HG03097 (cell line): ENCODE measurements around the gene CRACR2B.

ENCODE experiments used
- ATAC-seq: cut with Tn5 transposase; IDR thresholded peaks from one replicate; pipeline ENCODE4 v1.9.1; 2021; ENCODE audit not compliant: unreplicated experiment, low FRiP score

CRACR2B gene

DNA sequence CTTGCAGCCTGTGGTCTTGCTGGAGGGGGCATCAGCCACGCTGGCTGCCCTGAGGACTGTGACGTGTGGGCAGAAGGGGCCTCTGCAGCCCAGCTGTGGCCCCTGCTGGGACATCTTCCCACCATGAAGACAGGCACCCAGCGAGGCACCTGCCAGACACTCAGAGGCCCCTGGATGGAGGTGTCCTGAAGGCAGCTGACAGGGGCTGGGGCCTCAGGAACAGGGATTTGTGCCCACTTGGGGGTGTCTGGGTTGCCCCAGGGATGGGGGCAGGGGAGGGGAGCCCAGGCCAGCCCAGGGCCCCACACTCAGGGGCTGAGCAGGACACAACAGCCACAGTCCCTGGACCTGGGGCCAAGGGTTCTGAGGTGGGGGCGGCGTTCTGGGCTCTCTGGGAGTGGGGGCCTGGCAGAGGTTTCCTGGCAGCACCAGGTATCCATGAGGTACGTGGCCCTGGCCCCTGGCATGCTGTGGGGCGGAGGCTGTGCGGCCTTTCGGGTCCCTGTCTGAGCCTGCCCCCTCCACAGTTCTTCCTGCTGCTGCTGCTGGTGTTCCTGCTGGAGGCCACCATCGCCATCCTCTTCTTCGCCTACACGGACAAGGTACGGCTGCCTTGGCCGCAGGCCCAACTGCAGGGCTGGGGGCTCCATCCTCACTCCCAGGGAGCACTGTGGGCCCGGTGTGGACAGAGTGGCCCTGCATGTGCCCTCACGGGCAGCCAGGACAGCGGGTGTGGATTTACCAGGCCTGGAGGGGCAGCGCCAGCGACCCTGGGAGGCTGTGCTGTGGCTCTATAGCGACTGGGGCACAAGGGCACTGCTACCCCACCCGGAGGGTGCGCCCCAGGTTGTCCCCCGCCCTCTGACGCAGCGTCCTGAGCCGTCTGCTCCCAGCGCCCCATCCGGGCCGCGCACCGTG is 36.5 kb downstream of the CRACR2B start:
- ATAC-seq: no peak

GRCh38 chr11:864898-865297 is 37.2 kb downstream of the CRACR2B start:
- no peak for ATAC-seq

DNA sequence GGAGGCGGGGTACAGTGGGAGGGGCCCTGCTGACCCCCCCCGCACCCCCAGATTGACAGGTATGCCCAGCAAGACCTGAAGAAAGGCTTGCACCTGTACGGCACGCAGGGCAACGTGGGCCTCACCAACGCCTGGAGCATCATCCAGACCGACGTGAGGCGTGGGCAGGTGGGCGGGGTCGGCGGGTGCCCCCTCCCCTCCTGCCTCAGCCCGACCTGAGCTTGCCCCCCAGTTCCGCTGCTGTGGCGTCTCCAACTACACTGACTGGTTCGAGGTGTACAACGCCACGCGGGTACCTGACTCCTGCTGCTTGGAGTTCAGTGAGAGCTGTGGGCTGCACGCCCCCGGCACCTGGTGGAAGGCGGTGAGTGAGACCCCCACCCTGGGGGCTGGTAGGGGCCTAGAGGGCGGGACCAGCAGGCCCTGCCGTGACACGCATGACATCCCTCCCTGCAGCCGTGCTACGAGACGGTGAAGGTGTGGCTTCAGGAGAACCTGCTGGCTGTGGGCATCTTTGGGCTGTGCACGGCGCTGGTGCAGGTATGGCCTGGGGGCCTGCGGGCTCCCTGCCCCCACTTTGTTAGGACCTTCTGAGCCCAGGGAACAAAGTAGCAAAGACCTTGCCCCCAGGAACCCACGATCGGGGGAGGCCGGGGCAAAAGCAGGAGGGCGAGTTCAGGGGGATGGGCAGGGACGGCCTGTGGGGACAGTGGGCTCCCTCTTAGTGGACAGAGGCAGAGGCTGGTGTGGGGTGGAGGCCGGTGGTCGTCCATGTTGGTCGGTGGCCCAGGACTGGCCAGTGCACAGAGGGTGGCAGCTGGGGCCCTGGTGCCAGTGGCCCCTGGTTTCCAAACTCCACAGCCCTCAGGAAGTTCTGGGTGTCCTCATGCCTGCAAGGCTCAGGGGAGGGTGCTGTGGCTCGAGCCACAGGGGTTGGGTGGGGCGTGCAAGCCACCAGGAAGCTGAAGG is 38.0 kb downstream of the CRACR2B start:
- no peak for ATAC-seq

GRCh38 chr11:866481-866880 is 38.8 kb downstream of the CRACR2B start:
- no peak for ATAC-seq

DNA sequence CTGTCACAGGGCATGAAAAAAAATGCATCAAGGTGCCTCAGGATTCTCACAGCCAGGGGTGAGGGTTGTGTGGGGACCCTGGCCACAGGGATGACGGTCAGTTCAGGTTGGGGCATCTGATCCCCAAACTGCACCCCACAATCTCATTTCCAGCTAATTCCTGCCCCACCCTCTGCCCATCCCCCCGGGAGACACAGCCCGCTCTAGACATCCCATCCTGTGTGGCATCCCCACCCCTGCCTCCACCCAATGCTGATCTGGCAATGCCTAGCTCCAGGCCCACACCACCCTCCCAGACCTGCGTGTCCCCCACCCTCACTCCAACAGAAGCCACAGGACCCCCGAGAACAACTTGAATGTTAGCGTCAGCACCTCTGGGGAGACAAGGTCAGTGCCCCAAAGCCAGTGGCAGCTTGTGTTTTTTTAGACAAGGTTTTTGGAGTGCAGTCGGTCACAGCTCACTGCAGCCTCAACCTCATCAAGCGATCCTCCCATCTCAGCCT is 40.2 kb downstream of the CRACR2B start:
- no peak for ATAC-seq

DNA sequence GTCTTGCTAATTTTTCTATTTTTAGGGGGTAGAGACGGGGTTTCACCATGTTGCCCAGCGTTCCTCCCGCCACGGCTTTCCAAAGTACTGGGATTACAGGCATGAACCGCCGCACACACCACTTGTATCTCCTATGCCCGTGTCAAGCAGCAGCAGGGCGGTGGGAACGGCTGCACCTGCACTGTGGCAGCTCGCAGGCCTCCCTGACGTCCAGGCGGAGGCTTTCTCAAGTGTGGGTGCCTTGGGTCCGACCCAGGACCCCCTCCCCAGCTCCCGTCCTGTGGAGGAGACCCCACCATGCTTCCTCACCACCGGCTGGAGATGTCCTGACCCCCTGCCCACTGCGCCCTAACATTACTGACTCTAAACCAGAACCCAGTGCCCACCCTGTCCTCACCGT is 40.7 kb downstream of the CRACR2B start:
- ATAC-seq: no peak

DNA sequence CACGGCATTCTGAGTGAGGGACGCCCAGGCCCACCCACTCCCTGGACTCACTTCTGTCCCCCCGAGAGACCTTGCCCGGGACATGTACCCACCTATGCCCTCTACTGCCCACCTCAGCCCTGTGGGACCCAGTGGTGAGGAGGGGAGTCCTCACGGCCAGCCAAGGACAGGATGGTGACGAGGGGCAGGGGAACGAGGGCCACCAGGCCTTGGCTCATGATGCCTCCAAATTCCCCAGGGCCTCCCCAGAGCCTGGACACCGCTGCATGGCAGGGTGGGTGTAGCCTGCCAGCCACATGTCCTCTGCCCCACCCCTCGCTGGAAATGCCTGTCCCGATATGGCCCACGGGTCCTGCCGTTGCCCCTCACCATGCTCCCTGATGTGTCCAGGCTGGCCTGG is 41.1 kb downstream of the CRACR2B start:
- no peak for ATAC-seq

GRCh38 chr11:869399-870126 is 41.8 kb downstream of the CRACR2B start:
- no peak for ATAC-seq

DNA sequence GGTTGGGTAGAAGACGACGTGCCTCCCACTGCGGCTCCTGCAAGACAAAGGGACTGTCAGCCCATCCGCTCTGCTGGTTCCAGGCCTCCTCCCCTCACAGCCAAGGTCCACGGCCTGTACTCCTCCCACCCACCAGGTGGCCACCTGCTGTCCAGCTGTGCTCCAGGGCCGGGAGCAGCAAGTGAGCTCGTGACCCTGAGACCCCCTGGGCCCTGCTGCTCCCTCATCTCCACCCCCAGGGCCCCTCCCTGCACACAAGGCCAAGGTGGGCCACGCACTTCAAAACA is 42.4 kb downstream of the CRACR2B start:
- ATAC-seq: no peak

- ATAC-seq: no peak
Observed at GRCh38 chr11:870418-870817, 42.7 kb downstream of the CRACR2B start.

GRCh38 chr11:871472-871871 is 43.8 kb downstream of the CRACR2B start:
- ATAC-seq: no peak

DNA sequence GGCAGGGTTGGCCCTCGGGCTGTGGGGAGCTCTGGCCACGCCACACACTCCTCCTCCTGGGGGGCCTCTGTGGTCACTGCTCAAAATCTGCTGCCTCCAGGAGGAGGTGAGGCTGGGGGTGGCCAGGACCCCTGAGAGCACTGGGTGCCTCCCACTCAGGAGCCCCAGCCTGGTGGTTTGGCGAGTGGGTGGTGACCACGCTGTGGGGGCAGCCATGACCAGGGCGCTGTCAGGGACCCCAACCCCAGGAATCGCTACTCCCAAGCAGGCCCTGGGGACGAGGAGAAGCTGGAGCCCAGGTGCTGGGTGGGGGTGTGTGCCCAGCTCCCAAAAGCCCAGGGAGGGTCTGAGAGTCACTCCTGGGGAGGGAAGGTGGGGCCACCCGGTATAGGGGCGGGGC is 45.1 kb downstream of the CRACR2B start:
- no peak for ATAC-seq

DNA sequence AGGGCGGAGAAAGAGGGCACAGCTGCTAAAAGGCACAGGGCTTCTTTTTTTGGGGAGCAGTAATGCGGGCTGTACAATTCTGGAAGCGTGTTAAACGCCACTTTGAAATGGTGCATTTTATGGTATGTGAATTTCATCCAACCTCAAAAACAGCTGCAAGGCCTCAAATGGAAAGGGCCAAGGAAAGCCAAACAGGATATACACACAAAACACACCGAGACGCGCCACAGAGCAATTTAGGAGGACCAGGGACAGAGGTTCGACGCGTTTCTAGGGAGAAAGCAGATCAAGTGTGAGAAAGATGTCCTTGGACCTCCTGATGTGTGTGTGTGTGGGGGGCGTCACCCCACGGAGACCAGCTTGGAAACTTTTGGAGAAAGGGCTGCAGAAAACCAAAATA is 46.0 kb downstream of the CRACR2B start:
- ATAC-seq: no peak

- ATAC-seq: no peak
Observed at GRCh38 chr11:875203-875602, 47.5 kb downstream of the CRACR2B start.

DNA sequence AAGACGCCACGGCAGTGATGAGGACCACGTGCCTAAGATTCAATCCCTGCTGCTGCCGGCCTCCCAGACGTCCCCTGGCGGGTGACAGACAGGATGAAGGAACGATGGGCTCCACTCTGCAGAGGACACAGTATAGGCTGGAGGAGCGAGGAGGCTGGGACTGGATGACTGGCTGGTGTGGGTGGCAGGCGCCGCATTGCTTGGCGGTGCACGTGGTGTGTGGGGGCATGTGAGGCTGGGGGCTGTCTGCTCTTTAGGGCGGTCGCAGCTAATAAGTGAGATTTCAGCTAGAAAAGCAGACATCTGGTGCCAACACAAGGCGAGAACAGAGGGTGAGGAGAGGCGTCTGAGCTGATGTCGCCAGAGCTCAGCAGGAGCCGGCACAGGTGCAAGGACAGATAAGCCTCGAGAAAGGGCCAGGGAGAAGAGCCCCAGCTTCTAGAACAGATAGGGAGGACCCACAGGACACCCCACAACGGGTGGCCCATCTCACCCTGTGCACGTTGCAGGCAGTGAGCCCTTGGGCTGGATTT is 48.1 kb downstream of the CRACR2B start:
- ATAC-seq: no peak

DNA sequence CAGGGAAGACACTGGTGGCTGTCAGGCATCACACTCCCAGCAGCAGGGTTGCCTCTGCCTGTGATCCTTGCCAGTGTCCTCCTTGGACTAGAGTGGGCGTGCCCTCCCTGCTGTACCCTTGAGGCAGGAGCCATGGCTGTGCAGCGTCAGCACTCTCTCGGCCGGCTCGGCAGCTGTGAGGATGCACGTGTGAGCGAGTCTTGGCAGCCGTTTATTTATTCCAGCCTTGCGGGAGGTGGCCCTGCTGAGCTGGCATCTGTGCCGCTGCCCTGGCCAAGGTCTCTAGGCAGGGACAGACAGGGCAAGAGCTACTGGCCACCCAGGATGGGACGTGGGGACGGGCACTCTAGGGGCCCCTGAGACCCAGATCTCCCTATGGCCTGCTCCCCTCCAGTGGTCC is 48.8 kb downstream of the CRACR2B start:
- no peak for ATAC-seq

- ATAC-seq: no peak
Observed at GRCh38 chr11:877565-877964, 49.8 kb downstream of the CRACR2B start.

GRCh38 chr11:880447-880846 is 52.7 kb downstream of the CRACR2B start:
- ATAC-seq: no peak
